Measurements from ENCODE around the gene DOCK11. TPM values are rescaled to one million over a fixed set of nuclear protein-coding genes. Genes with fewer than 3 reads are reported as not detected.

The DOCK11 gene
- total RNA-seq, 1 donor from 2014 or later: 76.2 TPM

DNA sequence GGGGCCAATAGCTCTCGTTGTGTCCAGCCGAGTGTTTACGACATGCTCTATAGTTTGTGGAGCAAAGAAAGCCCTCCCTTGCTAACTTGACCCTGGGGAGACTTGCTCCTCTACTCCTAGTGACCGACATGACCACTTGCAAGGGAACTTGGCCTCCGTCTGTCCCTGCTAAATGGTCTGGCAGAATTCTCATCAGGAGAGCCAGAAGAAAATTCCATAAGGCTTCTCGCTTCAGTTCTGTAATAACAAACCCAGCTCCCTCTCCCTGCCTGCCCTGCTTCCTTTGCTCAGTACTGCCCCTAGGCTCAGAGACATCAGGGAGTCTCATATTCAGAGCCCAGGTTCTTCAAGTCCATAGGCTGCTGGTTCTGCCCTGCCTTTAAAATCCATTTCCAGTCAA is 13.0 kb downstream of the DOCK11 start:
- H3K9me3 ChIP-seq: no peaks in the 10 kb centered on the region
- intact Hi-C loops (cut with DNase I): no loop called here
- H3K36me3 ChIP-seq: no peaks in the 10 kb centered on the region
- H3K27ac ChIP-seq: no peak overlapping the region
- no peak for TF ChIP-seq CTCF (IDR thresholded peaks at IDR 0.05)
- ATAC-seq (no peak), DNase-seq (no peak)
- no peaks in the 10 kb centered on the region for H3K4me1 ChIP-seq
- H3K27me3 ChIP-seq (ENCODE audit: low read depth): no peaks in the 10 kb centered on the region
- H3K4me3 ChIP-seq: no peak overlapping the region

DNA sequence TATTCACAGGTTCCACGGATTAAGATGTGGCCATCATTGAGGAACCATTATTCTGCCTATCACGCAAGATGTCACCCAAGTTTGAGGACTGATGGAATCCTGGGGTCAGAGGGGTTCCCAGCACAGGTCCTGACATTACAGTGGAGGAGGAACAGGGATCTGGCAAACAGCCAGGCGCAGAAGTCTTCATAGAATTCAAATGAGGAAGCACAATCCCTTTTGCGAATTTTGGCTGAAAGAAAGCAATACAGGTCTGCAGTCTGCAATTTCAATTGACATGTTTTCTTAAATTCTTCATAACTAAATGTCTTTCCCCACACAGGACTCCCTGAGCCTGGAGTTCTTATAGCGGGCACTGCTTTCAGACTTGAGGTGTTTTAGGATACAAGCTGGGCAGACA is 14.5 kb downstream of the DOCK11 start:
- H3K36me3 ChIP-seq: no peaks in the 10 kb centered on the region
- H3K4me1 ChIP-seq: no peaks in the 10 kb centered on the region
- no peak overlapping the region for H3K27ac ChIP-seq
- no peaks in the 10 kb centered on the region for H3K9me3 ChIP-seq
- intact Hi-C loops (cut with DNase I): no loop called here
- no peak for ATAC-seq
- H3K27me3 ChIP-seq (ENCODE audit: low read depth): no peaks in the 10 kb centered on the region
- no peak overlapping the region for H3K4me3 ChIP-seq
- TF ChIP-seq CTCF (IDR thresholded peaks at IDR 0.05): no peak
- peak; percentile 59 for DNase-seq

DNA sequence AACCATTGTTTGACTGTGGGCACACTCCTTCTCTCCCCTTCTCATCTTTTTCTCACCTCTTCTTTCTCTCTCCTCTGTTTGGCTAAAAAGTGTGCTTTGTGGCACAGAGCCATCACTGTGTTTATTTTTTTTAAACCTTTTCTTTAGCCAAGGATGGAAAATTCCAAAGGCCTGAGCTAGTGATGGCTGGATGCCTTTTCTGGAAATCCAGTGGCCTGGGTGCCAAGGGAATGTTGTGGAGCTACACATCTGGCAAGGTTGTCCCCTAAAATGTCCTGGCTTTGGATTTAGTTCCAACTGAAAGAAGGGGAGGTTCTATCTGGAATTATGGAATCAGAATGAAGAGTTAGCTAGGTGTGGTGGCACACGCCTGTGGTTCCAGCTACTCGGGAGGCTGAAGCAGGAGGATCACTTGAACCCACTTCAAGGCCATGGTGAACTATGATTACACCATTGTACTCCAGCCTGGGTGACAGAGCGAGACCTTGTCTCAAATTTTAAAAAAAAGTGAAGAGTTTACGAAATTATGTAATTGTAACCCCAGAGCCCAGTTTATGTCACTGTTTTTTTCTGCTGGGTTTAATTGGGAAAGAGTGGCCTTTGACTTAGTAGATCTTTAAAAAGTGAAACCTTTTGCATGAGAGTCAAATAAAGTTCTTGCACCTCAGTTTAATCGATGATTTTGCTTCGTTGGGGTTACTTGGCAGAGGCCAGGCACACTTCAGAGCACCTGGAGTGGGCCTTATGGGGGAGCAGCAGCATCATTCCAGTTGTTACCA is 17.7 kb downstream of the DOCK11 start:
- H3K4me3 ChIP-seq: no peak overlapping the region
- H3K4me1 ChIP-seq: no peaks in the 10 kb centered on the region
- no peaks in the 10 kb centered on the region for H3K27me3 ChIP-seq (ENCODE audit: low read depth)
- intact Hi-C loops (cut with DNase I): no loop called here
- DNase-seq: no peak
- no peak for TF ChIP-seq CTCF (IDR thresholded peaks at IDR 0.05)
- ATAC-seq: no peak
- no peaks in the 10 kb centered on the region for H3K9me3 ChIP-seq
- H3K27ac ChIP-seq: no peak overlapping the region
- no peaks in the 10 kb centered on the region for H3K36me3 ChIP-seq

DNA sequence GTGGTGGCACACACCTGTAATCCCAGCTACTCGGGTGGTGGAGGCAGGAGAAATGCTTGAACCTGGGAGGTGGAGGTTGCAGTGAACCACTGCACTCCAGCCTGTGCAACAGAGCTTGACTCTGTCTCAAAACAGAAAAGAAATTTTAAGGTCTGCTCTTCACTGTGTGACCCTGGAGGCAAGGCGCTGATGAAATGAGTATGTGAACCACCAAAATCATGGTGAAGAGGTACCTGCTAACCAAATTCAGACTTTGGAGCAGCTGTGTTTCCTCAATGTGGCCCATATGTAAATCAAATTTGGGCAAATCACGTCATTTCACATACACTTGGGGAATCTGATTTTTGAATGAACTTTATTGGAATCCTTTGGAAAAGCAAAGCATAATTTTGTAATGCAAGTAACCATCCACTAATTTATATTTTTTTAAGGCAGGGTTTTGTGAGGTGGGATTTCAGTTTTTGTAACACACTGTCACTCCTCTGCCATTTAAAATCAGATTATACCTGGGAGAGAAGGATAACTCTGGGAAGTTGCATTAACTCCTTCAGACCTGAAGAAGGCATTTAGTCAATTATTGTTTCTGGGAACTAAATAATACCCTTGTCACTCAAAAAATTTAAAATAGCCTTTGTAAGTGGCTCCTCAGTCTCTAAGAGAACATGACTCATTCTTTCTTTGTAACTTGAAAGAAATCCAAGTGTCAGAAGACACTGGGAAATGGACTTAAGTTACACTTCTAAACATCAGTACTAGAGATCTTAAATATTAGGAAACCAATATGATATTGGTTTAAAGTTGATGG is 24.0 kb downstream of the DOCK11 start:
- intact Hi-C loops (cut with DNase I): no loop called here
- H3K27ac ChIP-seq: no peak overlapping the region
- no peaks in the 10 kb centered on the region for H3K9me3 ChIP-seq
- ATAC-seq: peak in 1 of 2 donors; percentile 41
- peaks cover 25% of the 10 kb centered on the region for H3K4me1 ChIP-seq
- H3K4me3 ChIP-seq: no peak overlapping the region
- TF ChIP-seq CTCF (IDR thresholded peaks at IDR 0.05): no peak
- H3K36me3 ChIP-seq: no peaks in the 10 kb centered on the region
- DNase-seq: no peak
- no peaks in the 10 kb centered on the region for H3K27me3 ChIP-seq (ENCODE audit: low read depth)

DNA sequence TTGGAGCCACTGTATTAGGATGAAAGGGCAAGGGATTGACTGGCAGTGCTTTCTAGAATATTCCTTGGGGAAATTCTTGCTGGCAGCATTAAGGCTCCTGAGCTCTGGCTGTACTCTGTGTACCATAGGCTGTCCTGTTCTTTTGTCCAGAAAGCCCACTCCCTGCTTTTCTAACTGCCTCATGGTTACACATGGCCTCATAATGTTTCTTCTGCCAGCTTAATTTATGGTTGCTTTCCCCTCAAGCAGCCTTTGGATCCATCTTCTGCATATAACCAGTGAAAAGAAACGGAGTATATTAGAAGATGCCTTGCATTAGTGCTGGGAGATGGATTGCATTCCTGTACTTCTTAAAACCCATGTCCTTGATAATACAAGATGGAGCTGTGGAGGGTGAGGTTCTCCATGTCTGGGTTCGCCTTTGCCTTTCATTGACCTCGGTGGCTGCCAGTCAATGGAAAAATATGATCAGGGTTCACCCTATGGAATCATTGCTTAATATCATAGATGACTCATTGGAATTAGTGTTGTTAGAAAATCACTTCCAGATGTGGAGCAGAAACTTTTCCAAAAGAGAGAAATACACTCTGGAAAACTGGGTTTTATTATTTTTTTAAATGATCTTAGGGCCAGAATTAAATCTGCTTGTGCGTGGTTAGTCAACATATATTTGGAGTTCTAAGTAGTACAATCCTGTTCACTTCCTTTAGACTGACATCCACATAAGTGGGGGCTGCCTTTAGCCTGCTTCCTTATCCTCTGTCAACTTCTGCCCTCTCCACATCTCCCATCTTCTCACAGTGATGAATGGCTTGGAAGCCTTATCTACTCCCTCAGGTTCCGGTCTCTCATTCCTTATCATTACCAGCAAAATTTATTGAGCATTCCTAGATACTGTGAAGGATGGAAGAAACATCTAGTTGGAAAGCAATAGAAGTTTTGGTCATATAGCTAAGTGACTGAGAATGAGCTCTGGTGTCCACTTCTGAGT is 24.9 kb downstream of the DOCK11 start:
- peaks cover 25% of the 10 kb centered on the region for H3K4me1 ChIP-seq
- ATAC-seq (peak in 1 of 2 donors; percentile 13), DNase-seq (no peak)
- H3K4me3 ChIP-seq: no peak overlapping the region
- H3K27ac ChIP-seq: no peak overlapping the region
- no peaks in the 10 kb centered on the region for H3K27me3 ChIP-seq (ENCODE audit: low read depth)
- TF ChIP-seq CTCF (IDR thresholded peaks at IDR 0.05): no peak
- intact Hi-C loops (cut with DNase I): no loop called here
- H3K9me3 ChIP-seq: no peaks in the 10 kb centered on the region
- no peaks in the 10 kb centered on the region for H3K36me3 ChIP-seq
